ENCODE data around the gene PDE8B.

Gene PDE8B

DNA sequence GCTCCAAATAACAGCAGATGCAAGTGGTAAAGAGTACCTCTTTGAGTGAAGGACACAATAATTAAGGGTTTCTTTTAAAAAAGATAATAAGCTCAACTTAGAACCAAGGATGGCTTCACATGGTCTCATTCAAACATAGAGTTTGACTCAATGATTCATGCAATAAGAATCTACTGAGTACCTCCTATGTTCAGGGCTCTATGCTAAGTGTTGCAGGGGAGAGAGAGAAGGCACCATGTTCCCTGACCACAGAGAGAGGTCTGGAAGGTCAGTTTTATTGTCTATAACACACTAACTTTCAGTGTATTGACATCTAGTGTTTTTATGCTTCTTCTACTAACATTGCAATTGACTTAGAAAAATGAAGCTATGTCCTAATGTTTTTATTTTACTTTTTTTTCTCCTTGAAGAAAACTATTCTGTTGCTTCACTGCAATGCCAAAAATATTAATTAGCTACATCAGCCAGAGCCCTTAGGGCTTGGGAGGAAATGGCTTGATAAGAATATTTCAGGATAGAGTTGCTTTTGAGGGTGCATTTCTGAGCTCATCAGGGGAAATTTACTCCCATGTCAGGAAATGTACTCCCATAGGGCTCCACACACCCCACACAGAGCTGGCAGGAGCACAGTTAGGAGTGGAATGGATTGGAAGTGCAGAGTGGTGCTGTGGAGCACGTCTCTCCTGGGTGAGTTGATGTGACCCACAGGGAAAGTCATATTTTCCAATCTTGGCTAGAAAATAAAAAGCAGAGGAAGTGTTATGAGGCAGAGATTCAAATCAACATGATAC, 106.6 kb downstream of the PDE8B start:
- DNase-seq (ENCODE audit: low spot score) = no peak
- TF ChIP-seq, protein P1, sequence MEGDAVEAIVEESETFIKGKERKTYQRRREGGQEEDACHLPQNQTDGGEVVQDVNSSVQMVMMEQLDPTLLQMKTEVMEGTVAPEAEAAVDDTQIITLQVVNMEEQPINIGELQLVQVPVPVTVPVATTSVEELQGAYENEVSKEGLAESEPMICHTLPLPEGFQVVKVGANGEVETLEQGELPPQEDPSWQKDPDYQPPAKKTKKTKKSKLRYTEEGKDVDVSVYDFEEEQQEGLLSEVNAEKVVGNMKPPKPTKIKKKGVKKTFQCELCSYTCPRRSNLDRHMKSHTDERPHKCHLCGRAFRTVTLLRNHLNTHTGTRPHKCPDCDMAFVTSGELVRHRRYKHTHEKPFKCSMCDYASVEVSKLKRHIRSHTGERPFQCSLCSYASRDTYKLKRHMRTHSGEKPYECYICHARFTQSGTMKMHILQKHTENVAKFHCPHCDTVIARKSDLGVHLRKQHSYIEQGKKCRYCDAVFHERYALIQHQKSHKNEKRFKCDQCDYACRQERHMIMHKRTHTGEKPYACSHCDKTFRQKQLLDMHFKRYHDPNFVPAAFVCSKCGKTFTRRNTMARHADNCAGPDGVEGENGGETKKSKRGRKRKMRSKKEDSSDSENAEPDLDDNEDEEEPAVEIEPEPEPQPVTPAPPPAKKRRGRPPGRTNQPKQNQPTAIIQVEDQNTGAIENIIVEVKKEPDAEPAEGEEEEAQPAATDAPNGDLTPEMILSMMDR (IDR thresholded peaks at IDR 0.05; ENCODE audit: extremely low read depth, insufficient read depth, missing control alignments) = no peak
- in situ Hi-C loops (cut with MboI; ENCODE audit: low pct_unique_long_range_greater_than_20kb, low sequenced_read_pairs, unreplicated experiment) = no loop called here

DNA sequence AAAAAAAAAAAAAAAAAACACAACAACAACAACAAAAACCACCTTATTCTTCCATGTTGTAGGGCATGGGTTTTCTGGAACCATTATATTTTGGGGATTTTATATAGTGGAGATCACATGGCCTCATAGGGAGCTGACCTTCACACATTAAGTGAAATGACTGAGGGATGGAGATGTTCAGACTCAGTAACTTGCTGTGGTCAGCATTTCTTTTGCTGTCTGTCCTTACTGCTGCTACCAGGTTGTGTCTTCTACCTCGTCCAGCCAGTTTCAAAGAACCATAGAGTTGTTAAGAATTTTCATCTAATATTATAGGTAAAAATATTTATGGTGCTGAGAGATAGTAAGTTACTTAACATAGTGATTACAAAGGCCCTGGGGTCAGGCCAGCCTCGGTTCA, 107.6 kb downstream of the PDE8B start:
- no peak for DNase-seq (ENCODE audit: low spot score)
- in situ Hi-C loops (cut with MboI; ENCODE audit: low pct_unique_long_range_greater_than_20kb, low sequenced_read_pairs, unreplicated experiment) = no loop called here
- TF ChIP-seq, protein P1 (IDR thresholded peaks at IDR 0.05; ENCODE audit: extremely low read depth, insufficient read depth, missing control alignments) = no peak

DNA sequence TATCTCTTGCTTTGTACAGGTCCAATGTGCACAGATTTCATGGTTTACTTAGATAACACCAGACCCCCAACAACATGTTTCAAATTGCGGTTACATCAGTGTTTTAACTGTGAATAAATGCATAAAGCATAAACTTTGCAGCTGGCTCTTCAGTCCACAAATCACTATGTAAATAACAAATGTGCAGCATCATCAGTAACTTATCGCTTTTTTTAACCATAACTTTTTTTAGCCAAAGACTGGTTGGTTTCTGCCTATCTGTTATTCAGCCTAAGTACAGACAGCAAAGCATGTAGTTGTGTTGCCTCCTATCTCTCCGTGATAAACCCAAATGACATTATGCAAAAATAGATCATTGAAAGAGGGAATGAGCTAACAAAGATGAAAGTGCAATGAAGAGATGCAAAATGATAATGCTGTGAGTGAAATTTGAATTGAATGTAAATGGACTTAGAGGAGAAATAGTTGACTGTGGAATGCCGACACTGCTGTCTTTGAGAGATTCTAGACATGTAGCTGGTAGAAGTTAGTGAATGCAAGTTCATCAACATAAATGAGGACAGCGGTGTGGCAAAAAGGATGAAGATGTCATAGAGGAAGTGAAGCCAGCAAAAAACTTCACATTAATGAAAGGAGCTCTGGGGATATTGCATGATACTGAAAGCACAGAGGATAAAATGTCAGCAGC, 108.8 kb downstream of the PDE8B start:
- in situ Hi-C loops (cut with MboI; ENCODE audit: low pct_unique_long_range_greater_than_20kb, low sequenced_read_pairs, unreplicated experiment) = no loop called here
- TF ChIP-seq, protein P1 (IDR thresholded peaks at IDR 0.05; ENCODE audit: extremely low read depth, insufficient read depth, missing control alignments) = no peak
- no peak for DNase-seq (ENCODE audit: low spot score)

DNA sequence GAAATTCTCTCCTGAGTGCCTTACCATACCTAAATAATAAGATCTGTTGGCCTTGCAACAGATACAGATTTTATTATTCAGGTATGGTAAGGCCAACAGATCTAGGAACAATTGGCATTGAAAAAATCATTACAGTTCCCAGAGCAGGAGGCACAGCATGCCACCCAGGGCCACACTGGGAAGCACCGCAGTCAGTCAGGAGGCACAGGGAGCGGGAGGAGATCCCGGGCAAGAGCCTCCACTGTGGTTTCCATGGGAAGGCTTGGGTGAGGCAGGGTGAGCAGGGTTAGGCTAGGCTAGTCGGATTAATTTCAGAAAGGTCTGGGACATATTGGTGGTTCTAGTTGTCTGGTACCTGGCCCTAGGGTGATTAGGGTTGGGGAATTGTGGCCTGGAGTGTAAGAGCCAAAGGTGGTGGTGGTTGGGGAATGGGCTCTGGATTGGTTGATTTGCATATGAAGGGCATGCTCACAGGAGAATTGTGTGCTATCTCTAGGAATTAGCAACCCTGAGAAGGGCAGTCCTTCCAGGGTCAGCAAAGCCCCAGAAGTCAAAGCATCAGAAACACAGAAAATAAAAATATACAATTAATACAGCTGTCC, 111.4 kb downstream of the PDE8B start:
- in situ Hi-C loops (cut with MboI; ENCODE audit: low pct_unique_long_range_greater_than_20kb, low sequenced_read_pairs, unreplicated experiment) = no loop called here
- no peak for DNase-seq (ENCODE audit: low spot score)
- TF ChIP-seq, protein P1 (IDR thresholded peaks at IDR 0.05; ENCODE audit: extremely low read depth, insufficient read depth, missing control alignments) = no peak

DNA sequence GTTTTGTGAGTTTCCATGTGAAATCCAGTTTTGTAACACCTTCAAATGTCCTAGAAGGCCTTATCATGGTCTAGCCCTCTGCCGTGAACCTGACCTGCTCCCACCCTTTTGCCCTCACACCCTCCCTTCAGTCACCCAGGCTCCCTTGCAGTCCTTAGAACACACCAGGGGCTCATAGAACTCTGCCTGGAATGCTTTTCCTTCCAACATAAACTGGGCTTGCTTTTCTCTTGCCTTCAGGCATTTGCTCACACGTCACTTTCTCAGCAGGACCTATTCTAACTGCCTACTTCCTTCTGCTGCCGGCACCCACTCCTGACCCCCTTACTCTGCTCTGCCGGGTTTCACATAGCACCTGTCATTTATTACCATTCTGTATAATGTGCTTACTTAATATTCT, 111.9 kb downstream of the PDE8B start:
- in situ Hi-C loops (cut with MboI; ENCODE audit: low pct_unique_long_range_greater_than_20kb, low sequenced_read_pairs, unreplicated experiment) = no loop called here
- TF ChIP-seq, protein P1 (IDR thresholded peaks at IDR 0.05; ENCODE audit: extremely low read depth, insufficient read depth, missing control alignments) = no peak
- DNase-seq (ENCODE audit: low spot score) = no peak

DNA sequence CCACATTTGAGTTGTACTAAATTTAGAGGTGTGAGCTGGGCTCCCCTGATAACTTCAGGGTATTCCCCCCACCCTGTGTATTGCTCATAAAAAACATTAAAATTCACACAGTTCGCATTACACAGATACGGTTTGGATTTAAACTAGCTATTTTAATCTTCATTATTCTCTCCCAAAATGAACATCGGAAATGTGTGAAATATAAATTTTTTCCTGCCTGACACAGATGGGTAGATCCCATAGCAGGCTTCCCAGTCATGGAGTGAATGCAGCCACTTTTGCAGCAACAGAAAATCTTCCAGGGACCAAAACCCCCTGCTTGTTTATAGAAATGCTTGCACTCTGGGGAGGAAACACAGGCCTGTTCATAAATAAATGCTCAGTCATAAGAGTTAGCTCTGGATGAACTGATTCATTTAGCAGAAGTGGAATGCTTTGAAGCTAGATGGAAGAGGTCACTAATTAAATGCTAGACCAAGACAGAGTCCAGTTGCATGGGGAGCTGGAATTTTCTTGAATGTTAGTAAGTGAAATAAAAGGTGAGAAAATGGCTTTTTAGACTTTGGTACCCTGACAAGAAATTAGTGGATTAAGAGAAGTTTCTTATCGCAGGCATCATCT, 115.6 kb downstream of the PDE8B start:
- in situ Hi-C loops (cut with MboI; ENCODE audit: low pct_unique_long_range_greater_than_20kb, low sequenced_read_pairs, unreplicated experiment) = no loop called here
- TF ChIP-seq, protein P1 (IDR thresholded peaks at IDR 0.05; ENCODE audit: extremely low read depth, insufficient read depth, missing control alignments) = no peak
- no peak for DNase-seq (ENCODE audit: low spot score)

Measured in GM13977 (cell line).